ENCODE results near the gene SLC7A14. TPM values are rescaled to one million over a fixed set of nuclear protein-coding genes. Genes with fewer than 3 reads are reported as not detected.

SLC7A14 gene
- total RNA-seq, 1 experiment from 2014 or later, result not detected

DNA sequence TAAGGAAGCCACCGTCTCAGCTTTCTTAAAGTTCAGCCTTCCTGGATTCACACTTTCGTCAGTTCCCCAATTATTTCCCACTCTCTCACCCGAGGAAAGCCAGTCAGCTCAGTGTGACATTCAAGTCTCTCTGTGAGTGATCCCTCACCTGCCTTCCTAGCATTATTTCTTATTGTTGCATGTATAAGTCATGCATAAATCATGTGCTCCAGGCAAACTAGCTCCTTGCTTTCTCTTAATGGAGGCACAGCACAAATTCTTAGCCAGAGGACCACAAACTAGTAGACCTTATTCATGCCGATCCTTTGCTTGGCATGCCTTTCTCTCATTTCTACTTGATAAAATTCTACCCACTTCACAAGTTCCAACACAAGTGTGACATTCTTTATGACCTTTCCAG, 122.9 kb downstream of the SLC7A14 start (continued):
- TF ChIP-seq, protein P1, sequence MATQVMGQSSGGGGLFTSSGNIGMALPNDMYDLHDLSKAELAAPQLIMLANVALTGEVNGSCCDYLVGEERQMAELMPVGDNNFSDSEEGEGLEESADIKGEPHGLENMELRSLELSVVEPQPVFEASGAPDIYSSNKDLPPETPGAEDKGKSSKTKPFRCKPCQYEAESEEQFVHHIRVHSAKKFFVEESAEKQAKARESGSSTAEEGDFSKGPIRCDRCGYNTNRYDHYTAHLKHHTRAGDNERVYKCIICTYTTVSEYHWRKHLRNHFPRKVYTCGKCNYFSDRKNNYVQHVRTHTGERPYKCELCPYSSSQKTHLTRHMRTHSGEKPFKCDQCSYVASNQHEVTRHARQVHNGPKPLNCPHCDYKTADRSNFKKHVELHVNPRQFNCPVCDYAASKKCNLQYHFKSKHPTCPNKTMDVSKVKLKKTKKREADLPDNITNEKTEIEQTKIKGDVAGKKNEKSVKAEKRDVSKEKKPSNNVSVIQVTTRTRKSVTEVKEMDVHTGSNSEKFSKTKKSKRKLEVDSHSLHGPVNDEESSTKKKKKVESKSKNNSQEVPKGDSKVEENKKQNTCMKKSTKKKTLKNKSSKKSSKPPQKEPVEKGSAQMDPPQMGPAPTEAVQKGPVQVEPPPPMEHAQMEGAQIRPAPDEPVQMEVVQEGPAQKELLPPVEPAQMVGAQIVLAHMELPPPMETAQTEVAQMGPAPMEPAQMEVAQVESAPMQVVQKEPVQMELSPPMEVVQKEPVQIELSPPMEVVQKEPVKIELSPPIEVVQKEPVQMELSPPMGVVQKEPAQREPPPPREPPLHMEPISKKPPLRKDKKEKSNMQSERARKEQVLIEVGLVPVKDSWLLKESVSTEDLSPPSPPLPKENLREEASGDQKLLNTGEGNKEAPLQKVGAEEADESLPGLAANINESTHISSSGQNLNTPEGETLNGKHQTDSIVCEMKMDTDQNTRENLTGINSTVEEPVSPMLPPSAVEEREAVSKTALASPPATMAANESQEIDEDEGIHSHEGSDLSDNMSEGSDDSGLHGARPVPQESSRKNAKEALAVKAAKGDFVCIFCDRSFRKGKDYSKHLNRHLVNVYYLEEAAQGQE (IDR thresholded peaks at IDR 0.05; ENCODE audit: low read depth), result no peak
- TF ChIP-seq SRF (IDR thresholded peaks at IDR 0.05; ENCODE audit: low read depth) (no peak), CBX3 (IDR thresholded peaks at IDR 0.05; ENCODE audit: low read depth) (no peak)
- TF ChIP-seq, protein P2, sequence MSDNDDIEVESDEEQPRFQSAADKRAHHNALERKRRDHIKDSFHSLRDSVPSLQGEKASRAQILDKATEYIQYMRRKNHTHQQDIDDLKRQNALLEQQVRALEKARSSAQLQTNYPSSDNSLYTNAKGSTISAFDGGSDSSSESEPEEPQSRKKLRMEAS (IDR thresholded peaks at IDR 0.05), result no peak

DNA sequence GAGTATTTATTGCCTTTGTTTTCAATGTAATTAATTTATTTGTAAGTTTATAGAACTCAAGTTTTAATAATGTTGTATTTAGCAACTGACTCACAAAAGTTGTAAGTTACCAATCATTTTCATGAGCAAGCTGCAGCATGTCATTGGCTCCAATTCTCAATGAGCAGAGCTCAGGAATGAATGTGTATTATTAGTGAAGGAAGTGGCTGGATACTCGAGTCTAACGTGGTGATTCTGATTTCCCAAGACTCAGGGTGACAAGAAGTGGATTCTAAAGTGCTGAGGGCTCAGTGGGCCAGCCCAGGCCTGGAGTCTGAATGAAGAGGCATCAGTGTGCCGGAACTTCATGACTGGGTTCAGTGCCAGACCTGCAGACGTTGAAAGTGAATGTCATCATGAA, 127.6 kb downstream of the SLC7A14 start:
- Histone ChIP-seq H3K9ac (ENCODE audit: low read length) (no peak overlapping the region), H3K27me3 (ENCODE audit: insufficient read depth, low read length) (no peaks in the 10 kb centered on the region), H3K27ac (ENCODE audit: low read depth, low read length) (no peak overlapping the region), H3K4me3 (replicated peaks in 1 of 2; ENCODE audit: low read depth in 1 of 2, low read length in 2 of 2) (no peak overlapping the region), H3K4me2 (ENCODE audit: low read length) (no peak overlapping the region), H3K4me1 (ENCODE audit: control insufficient read depth in 1 of 2, insufficient read depth in 2 of 2, low read length in 2 of 2) (no peaks in the 10 kb centered on the region), H4K20me1 (ENCODE audit: insufficient read depth) (no peaks in the 10 kb centered on the region), H3K9me2 (ENCODE audit: insufficient read depth) (no peaks in the 10 kb centered on the region), H2AFZ (ENCODE audit: low read depth, low read length, poor library complexity, severe bottlenecking) (no peak overlapping the region), H3K79me2 (ENCODE audit: insufficient read depth, low read length) (no peaks in the 10 kb centered on the region), H3K36me3 (ENCODE audit: control insufficient read depth in 1 of 2, insufficient read depth in 2 of 2, low read length in 2 of 2) (no peaks in the 10 kb centered on the region), H3K9me3 (ENCODE audit: control insufficient read depth in 1 of 2, insufficient read depth in 1 of 2, low read depth in 1 of 2, low read length in 2 of 2) (no peaks in the 10 kb centered on the region)
- ChIA-PET POLR2A (no interaction called here), CTCF (no interaction called here), RAD21 (ENCODE audit: low non-redundant PET in 1 of 2, low total read pairs in 2 of 2, uncharacterized antibody in 2 of 2, unreplicated experiment in 2 of 2) (no interaction called here)
- ATAC-seq (no peak), DNase-seq (ENCODE audit: low read depth, low spot score) (no peak)
- intact Hi-C loops (cut with micrococcal nuclease), result no loop called here
- no TSS peak for BruUV-seq (replicated peaks)
- TF ChIP-seq ELF1 (IDR thresholded peaks at IDR 0.05; ENCODE audit: borderline replicate concordance, low read depth) (no peak), ZNF274 (IDR thresholded peaks at IDR 0.05; ENCODE audit: low read depth, low read length) (no peak), SRF (IDR thresholded peaks at IDR 0.05; ENCODE audit: low read depth) (no peak), ZFX (IDR thresholded peaks at IDR 0.05) (no peak), FOSL1 (IDR thresholded peaks at IDR 0.05; ENCODE audit: low read depth) (no peak), EZH2 (IDR thresholded peaks at IDR 0.05) (no peak), POLR2AphosphoS5 (IDR thresholded peaks at IDR 0.05; ENCODE audit: low read depth, low read length) (no peak), RAD21 (IDR thresholded peaks at IDR 0.05; ENCODE audit: low read depth) (no peak)
- TF ChIP-seq, protein P2 (IDR thresholded peaks at IDR 0.05), result no peak
- TF ChIP-seq, protein P3, sequence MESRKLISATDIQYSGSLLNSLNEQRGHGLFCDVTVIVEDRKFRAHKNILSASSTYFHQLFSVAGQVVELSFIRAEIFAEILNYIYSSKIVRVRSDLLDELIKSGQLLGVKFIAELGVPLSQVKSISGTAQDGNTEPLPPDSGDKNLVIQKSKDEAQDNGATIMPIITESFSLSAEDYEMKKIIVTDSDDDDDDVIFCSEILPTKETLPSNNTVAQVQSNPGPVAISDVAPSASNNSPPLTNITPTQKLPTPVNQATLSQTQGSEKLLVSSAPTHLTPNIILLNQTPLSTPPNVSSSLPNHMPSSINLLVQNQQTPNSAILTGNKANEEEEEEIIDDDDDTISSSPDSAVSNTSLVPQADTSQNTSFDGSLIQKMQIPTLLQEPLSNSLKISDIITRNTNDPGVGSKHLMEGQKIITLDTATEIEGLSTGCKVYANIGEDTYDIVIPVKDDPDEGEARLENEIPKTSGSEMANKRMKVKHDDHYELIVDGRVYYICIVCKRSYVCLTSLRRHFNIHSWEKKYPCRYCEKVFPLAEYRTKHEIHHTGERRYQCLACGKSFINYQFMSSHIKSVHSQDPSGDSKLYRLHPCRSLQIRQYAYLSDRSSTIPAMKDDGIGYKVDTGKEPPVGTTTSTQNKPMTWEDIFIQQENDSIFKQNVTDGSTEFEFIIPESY (IDR thresholded peaks at IDR 0.05; ENCODE audit: extremely low read depth, insufficient replicate concordance, low read length), result no peak
- TF ChIP-seq, protein P1 (IDR thresholded peaks at IDR 0.05; ENCODE audit: low read depth), result no peak
- TF ChIP-seq, protein P4, sequence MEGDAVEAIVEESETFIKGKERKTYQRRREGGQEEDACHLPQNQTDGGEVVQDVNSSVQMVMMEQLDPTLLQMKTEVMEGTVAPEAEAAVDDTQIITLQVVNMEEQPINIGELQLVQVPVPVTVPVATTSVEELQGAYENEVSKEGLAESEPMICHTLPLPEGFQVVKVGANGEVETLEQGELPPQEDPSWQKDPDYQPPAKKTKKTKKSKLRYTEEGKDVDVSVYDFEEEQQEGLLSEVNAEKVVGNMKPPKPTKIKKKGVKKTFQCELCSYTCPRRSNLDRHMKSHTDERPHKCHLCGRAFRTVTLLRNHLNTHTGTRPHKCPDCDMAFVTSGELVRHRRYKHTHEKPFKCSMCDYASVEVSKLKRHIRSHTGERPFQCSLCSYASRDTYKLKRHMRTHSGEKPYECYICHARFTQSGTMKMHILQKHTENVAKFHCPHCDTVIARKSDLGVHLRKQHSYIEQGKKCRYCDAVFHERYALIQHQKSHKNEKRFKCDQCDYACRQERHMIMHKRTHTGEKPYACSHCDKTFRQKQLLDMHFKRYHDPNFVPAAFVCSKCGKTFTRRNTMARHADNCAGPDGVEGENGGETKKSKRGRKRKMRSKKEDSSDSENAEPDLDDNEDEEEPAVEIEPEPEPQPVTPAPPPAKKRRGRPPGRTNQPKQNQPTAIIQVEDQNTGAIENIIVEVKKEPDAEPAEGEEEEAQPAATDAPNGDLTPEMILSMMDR (IDR thresholded peaks at IDR 0.05 in 2 of 3, conservative IDR thresholded peaks at IDR 0.05 in 1 of 3; ENCODE audit: borderline replicate concordance in 1 of 3, insufficient read depth in 1 of 3, low read depth in 2 of 3, low read length in 2 of 3), result no peak
